Neural crest cell (in vitro differentiated cells): Measurements from ENCODE around the gene CSH2. TPM values are rescaled to one million over a fixed set of nuclear protein-coding genes. Genes with fewer than 3 reads are reported as not detected.
"Not testable (repeated sequence)": the region's sequence is repeated elsewhere in the genome, so short reads cannot be mapped to it uniquely, and the experiment has no call there.

Source experiments
- DNase-seq: peaks from one replicate; pipeline ENCODE4 v3.0.0; 2021; ENCODE audit warnings: low read depth, mixed read lengths, low spot score
- H3K27ac Mint-ChIP-seq: one replicate; pipeline ENCODE4 v1.8.0; 2021; ENCODE audit warnings: mild to moderate bottlenecking, mixed read lengths; ENCODE audit not compliant: unreplicated experiment
- H3K27me3 Mint-ChIP-seq: 2 replicates; pipeline ENCODE4 v1.8.0; 2021; ENCODE audit warnings: low read depth, mild to moderate bottlenecking, mixed read lengths
- H3K36me3 Mint-ChIP-seq: 2 replicates; pipeline ENCODE4 v1.8.0; 2021; ENCODE audit warnings: low read depth, mild to moderate bottlenecking, mixed read lengths
- H3K4me1 Mint-ChIP-seq: 2 replicates; pipeline ENCODE4 v1.8.0; 2021; ENCODE audit warnings: mixed read lengths
- H3K4me3 Mint-ChIP-seq: one replicate; pipeline ENCODE4 v1.8.0; 2021; ENCODE audit warnings: mild to moderate bottlenecking, mixed read lengths
- H3K9me3 Mint-ChIP-seq: 2 replicates; pipeline ENCODE4 v1.8.0; 2021; ENCODE audit warnings: mixed read lengths
- total RNA-seq: library from RNA; stranded (reverse); gene quantifications from 2 replicates; pipeline ENCODE4 v1.2.1, GENCODE V29; 2021
- TF ChIP-seq, protein P1 (sequence below): fragments of 200-600 bp; sonication (generic); conservative IDR thresholded peaks from 2 replicates; pipeline ENCODE4 v1.5.0; 2021; ENCODE audit warnings: antibody characterized with exemption, mild to moderate bottlenecking

CSH2 gene
- total RNA-seq, 1 donor from 2014 or later: not detected

DNA sequence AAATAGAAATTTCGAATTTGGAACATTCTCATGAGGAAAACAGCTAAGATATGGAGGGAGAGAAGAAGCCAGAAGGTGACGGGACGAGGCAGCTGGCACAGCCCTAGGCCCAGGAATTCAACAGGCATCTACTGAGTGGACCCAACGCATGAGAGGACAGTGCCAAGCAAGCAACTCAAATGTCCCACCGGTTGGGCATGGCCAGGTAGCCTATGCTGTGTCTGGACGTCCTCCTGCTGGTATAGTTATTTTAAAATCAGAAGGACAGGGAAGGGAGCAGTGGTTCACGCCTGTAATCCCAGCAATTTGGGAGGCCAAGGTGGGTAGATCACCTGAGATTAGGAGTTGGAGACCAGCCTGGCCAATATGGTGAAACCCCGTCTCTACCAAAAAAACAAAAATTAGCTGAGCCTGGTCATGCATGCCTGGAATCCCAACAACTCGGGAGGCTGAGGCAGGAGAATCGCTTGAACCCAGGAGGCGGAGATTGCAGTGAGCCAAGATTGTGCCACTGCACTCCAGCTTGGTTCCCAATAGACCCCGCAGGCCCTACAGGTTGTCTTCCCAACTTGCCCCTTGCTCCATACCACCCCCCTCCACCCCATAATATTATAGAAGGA lies 43.2 kb upstream of the CSH2 start:
- Mint-ChIP-seq H3K4me3 (no peak overlapping the region), H3K27ac (no peak overlapping the region), H3K4me1 (peaks cover 9% of the 10 kb centered on the region), H3K36me3 (no peaks in the 10 kb centered on the region), H3K9me3 (no peaks in the 10 kb centered on the region), H3K27me3 (no peaks in the 10 kb centered on the region)
- no peak for DNase-seq
- TF ChIP-seq, protein P1, sequence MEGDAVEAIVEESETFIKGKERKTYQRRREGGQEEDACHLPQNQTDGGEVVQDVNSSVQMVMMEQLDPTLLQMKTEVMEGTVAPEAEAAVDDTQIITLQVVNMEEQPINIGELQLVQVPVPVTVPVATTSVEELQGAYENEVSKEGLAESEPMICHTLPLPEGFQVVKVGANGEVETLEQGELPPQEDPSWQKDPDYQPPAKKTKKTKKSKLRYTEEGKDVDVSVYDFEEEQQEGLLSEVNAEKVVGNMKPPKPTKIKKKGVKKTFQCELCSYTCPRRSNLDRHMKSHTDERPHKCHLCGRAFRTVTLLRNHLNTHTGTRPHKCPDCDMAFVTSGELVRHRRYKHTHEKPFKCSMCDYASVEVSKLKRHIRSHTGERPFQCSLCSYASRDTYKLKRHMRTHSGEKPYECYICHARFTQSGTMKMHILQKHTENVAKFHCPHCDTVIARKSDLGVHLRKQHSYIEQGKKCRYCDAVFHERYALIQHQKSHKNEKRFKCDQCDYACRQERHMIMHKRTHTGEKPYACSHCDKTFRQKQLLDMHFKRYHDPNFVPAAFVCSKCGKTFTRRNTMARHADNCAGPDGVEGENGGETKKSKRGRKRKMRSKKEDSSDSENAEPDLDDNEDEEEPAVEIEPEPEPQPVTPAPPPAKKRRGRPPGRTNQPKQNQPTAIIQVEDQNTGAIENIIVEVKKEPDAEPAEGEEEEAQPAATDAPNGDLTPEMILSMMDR: no peak

DNA sequence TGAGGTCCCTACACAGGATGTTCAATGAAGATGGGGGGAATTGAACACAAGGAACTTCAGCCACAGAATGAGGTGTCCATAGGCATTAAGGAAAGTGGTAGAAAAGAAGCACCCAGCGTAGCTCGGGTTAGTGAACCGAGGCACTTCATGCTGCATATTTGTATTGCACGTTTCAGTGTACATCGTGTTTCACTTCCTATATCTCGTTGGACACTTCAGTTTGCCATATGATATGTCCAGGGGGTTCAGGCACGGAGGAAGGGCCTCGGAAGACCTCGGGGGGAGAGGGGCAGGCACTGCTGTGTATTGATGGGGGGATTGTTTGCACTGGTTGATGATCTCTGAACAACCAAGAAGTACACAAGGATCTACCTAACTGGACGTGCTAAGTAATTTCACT lies 42.3 kb upstream of the CSH2 start:
- not testable (repeated sequence) for H3K27me3 Mint-ChIP-seq, DNase-seq, H3K9me3 Mint-ChIP-seq, H3K4me1 Mint-ChIP-seq, H3K4me3 Mint-ChIP-seq, H3K27ac Mint-ChIP-seq, H3K36me3 Mint-ChIP-seq

DNA sequence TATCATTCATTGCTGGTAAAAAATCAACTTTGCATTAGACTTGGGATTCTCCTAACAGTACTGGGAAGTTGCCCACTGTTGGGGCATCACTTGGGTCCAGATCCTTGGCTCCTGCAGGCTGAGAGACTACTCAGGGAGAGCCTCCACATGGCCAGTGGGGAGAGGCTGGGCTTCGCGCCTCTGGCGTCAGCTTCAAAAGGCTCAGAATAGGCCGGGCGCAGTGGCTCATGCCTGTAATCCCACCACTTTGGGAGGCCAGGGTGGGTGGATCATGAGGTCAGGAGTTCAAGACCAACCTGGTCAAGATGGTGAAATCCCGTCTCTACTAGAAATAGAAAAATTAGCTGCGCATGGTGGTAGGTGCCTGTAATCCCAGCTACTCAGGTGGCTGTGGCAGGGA lies 41.0 kb upstream of the CSH2 start:
- Mint-ChIP-seq H3K4me3 (no peak overlapping the region), H3K27me3 (peaks cover 10% of the 10 kb centered on the region), H3K27ac (no peak overlapping the region), H3K4me1 (peaks cover 5% of the 10 kb centered on the region), H3K36me3 (no peaks in the 10 kb centered on the region), H3K9me3 (no peaks in the 10 kb centered on the region)
- no peak for DNase-seq
- TF ChIP-seq, protein P1: no peak

DNA sequence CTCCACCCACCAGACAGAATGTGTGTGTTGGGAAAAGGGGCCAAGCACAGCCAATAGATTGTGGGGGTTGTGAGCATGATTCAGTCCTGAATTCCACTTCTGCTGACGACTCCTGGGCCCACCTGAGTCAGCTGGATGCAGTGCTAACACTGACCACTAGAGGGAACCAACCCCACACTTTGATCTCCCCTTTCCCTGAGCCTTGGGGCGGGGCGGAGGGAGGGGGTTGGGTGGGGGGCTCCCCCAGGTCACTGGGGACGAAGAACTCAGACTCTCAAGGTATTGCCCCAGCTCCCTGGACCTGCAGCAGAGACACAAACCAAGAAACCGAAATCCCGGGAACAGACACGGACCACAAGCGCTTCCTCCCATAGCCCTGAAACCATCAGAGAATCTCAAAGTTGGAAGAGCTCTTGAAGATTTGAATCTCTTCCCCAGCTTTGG lies 38.2 kb upstream of the CSH2 start:
- peak; percentile 61 for DNase-seq
- Mint-ChIP-seq H3K27me3 (peaks cover 26% of the 10 kb centered on the region), H3K4me3 (no peak overlapping the region), H3K9me3 (no peaks in the 10 kb centered on the region), H3K36me3 (no peaks in the 10 kb centered on the region), H3K27ac (no peak overlapping the region), H3K4me1 (no peaks in the 10 kb centered on the region)
- TF ChIP-seq, protein P1: peak; percentile 79

DNA sequence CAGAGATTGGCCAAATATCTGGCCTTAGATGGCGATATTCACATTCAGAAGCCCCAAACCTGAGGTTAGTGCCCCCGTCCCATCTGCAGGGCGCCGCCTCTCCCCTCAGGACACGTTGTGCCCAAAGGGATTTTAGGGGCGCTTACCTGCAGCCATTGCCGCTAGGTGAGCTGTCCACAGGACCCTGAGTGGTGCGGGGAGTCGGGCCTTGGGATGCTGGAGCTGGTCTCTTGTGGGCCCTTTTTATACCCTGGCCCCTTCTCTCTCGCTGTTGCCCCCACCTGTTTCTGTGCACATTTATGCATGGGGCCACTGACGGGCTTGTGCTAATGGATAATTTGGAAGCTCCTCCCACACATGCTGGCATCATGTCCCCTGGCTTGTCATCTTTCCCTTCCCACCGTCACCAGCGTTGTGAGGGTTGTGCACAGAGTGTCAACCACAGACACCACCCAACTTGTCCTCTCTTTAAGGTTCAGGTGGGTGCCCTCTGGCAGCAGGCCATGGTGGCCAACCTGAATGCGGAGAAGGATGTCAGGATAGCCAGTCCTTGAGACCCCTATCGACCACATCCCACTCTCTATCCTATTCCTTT lies 37.7 kb upstream of the CSH2 start, which contains the start of gene CSHL1:
TSS of gene CSHL1 (minus strand) at position 218 of the 595 bp plus-strand sequence. CDS start at position 156, 62 bp downstream.
- Mint-ChIP-seq H3K36me3 (no peaks in the 10 kb centered on the region), H3K27me3 (peaks cover 26% of the 10 kb centered on the region), H3K27ac (no peak within 1 kb of the TSS), H3K4me3 (no peak within 1 kb of the TSS), H3K4me1 (no peaks in the 10 kb centered on the region), H3K9me3 (no peaks in the 10 kb centered on the region)
- TF ChIP-seq, protein P1: no peak
- no peak for DNase-seq

DNA sequence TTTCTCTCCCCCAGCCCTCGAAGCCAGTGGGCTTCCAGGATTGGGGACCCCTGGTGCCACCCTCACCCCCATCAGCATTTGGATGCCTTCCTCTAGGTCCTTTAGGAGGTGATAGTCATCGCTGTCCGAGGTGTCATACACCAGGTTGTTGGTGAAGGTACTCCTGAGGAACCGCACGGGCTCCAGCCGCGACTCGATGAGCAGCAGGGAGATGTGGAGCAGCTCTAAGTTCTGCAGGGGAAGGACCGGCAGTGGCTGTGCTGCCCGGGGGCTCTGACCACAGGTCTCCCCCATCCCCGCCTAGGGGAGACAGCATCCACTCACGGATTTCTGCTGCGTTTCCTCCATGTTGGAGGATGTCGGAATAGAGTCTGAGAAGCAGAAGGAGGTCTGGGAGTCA lies 36.6 kb upstream of the CSH2 start:
- Mint-ChIP-seq H3K4me1 (no peaks in the 10 kb centered on the region), H3K27ac (no peak overlapping the region), H3K4me3 (no peak overlapping the region), H3K9me3 (no peaks in the 10 kb centered on the region), H3K27me3 (peaks cover 26% of the 10 kb centered on the region), H3K36me3 (no peaks in the 10 kb centered on the region)
- TF ChIP-seq, protein P1: no peak
- DNase-seq: no peak

DNA sequence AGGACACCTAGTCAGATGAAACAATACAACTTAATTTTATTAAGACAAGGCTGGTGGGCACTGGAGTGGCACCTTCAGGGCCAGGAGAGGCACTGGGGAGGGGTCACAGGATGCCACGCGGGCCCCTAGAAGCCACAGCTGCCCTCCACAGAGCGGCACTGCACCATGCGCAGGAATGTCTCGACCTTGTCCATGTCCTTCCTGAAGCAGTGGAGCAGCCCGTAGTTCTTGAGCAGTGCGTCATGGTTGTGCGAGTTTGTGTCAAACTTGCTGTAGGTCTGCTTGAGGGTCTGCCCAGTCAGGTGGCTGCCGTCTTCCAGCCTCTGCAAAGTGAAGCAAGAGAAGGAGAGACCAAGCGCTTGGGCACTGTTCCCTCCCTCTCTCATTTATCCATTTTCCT lies 36.1 kb upstream of the CSH2 start:
- H3K9me3 Mint-ChIP-seq, H3K4me3 Mint-ChIP-seq, DNase-seq, H3K27ac Mint-ChIP-seq, H3K4me1 Mint-ChIP-seq, H3K36me3 Mint-ChIP-seq: not testable (repeated sequence)
- H3K27me3 Mint-ChIP-seq: peaks cover 26% of the 10 kb centered on the region
